A673 (cell line): ENCODE measurements around the gene CCDC34. TPM values are rescaled to one million over a fixed set of nuclear protein-coding genes. Genes with fewer than 3 reads are reported as not detected.

Experiments
- BruUV-seq: library from RNA; stranded (reverse); fragments of 400-500 nt; replicated peaks from 2 replicates; lab custom pipeline; 2021; lab: Mats Ljungman, UMichigan
- CTCF ChIA-PET: fragments of 300-600 bp; sonication (Branson Sonifier 250); formaldehyde crosslinking; loops from one replicate; lab custom pipeline; 2022; ENCODE audit warnings: antibody characterized with exemption; lab: Charles Lee
- POLR2A ChIA-PET: fragments of 300-600 bp; sonication (Branson Sonifier 250); formaldehyde crosslinking; loops from one replicate; lab custom pipeline; 2022; ENCODE audit warnings: antibody characterized with exemption; ENCODE audit not compliant: low non-redundant PET; lab: Charles Lee
- DNase-seq: peaks from one replicate; pipeline ENCODE4 v3.0.0-alpha.2; 2015; ENCODE audit warnings: low spot score
- H3K27ac ChIP-seq: fragments of 200-600 bp; sonication (generic); 2 replicates; pipeline ENCODE4 v1.5.1; 2016; ENCODE audit warnings: mixed run types, low read depth, mild to moderate bottlenecking, mixed read lengths, antibody characterized with exemption, low read length; ENCODE audit not compliant: poor library complexity, severe bottlenecking
- H3K27me3 ChIP-seq: fragments of 200-600 bp; sonication (generic); replicated peaks from 2 replicates; pipeline ENCODE4 v1.6.1; 2017; ENCODE audit warnings: mixed run types, low read depth, mild to moderate bottlenecking, mixed read lengths, antibody characterized with exemption, low read length; ENCODE audit not compliant: insufficient read depth, poor library complexity
- H3K36me3 ChIP-seq: fragments of 200-600 bp; sonication (generic); 2 replicates; pipeline ENCODE4 v1.6.1; 2016; ENCODE audit warnings: mixed run types, mild to moderate bottlenecking, mixed read lengths, antibody characterized with exemption, low read length; ENCODE audit not compliant: insufficient read depth, poor library complexity, severe bottlenecking
- H3K4me1 ChIP-seq: fragments of 200-600 bp; sonication (generic); 2 replicates; pipeline ENCODE4 v1.6.1; 2017; ENCODE audit warnings: mixed run types, mild to moderate bottlenecking, mixed read lengths, antibody characterized with exemption, low read length; ENCODE audit not compliant: insufficient read depth, poor library complexity, severe bottlenecking
- H3K4me3 ChIP-seq: fragments of 200-600 bp; sonication (generic); 2 replicates; pipeline ENCODE4 v1.5.1; 2016; ENCODE audit warnings: low read depth, mixed run types, mild to moderate bottlenecking, mixed read lengths, low read length; ENCODE audit not compliant: poor library complexity, severe bottlenecking
- H3K9me3 ChIP-seq: fragments of 200-600 bp; sonication (generic); 2 replicates; pipeline ENCODE4 v1.6.1; 2016; ENCODE audit warnings: mixed run types, low read depth, mild to moderate bottlenecking, mixed read lengths, antibody characterized with exemption, low read length; ENCODE audit not compliant: poor library complexity, severe bottlenecking
- CTCF ChIP-seq: fragments of 300-800, 200-600 bp; sonication (generic); conservative IDR thresholded peaks from 2 replicates; pipeline ENCODE4 v1.5.1; 2017; ENCODE audit warnings: low read depth, mild to moderate bottlenecking, antibody characterized with exemption, low read length, moderate library complexity, mixed read lengths
- EZH2 ChIP-seq: fragments of 200-600 bp; sonication (generic); IDR thresholded peaks from 2 replicates; pipeline ENCODE4 v1.6.1; 2017; ENCODE audit warnings: borderline replicate concordance, low read depth, mild to moderate bottlenecking, mixed read lengths, antibody characterized with exemption, low read length; ENCODE audit not compliant: poor library complexity, severe bottlenecking
- intact Hi-C: fragments of 100-400 bp; cut with micrococcal nuclease; formaldehyde crosslinking; loops from one replicate; pipeline ENCODE4 v1.10.0; 2022; ENCODE audit not compliant: unreplicated experiment
- total RNA-seq: library from RNA; stranded (reverse); gene quantifications from 2 replicates; pipeline ENCODE4 v1.2.3, GENCODE V29; 2021

The CCDC34 gene
- total RNA-seq, 1 experiment from 2014 or later, result 101 TPM

GRCh38 chr11:27313157-27313821, 49.7 kb downstream of the CCDC34 start:
- Histone ChIP-seq H3K9me3 (no peaks in the 10 kb centered on the region), H3K4me3 (no peak overlapping the region), H3K36me3 (no peaks in the 10 kb centered on the region), H3K27me3 (no peaks in the 10 kb centered on the region), H3K4me1 (peaks cover 12% of the 10 kb centered on the region), H3K27ac (no peak overlapping the region)
- ChIA-PET CTCF (no interaction called here), POLR2A (no interaction called here)
- peak; percentile 55 for DNase-seq
- intact Hi-C loops, result no loop called here
- no TSS peak for BruUV-seq
- TF ChIP-seq CTCF (no peak), EZH2 (no peak)

GRCh38 chr11:27312110-27312509, 50.9 kb downstream of the CCDC34 start:
- no TSS peak for BruUV-seq
- intact Hi-C loops, result no loop called here
- H3K9me3 ChIP-seq, result no peaks in the 10 kb centered on the region
- no peak overlapping the region for H3K27ac ChIP-seq
- no peaks in the 10 kb centered on the region for H3K27me3 ChIP-seq
- H3K4me1 ChIP-seq, result peaks cover 6% of the 10 kb centered on the region
- H3K36me3 ChIP-seq, result no peaks in the 10 kb centered on the region
- H3K4me3 ChIP-seq, result no peak overlapping the region
- ChIA-PET POLR2A (no interaction called here), CTCF (no interaction called here)
- TF ChIP-seq EZH2, result no peak
- TF ChIP-seq CTCF, result no peak
- DNase-seq, result no peak

GRCh38 chr11:27310707-27311106, 52.3 kb downstream of the CCDC34 start:
- ChIA-PET CTCF (no interaction called here), POLR2A (no interaction called here)
- no peak for DNase-seq
- no TSS peak for BruUV-seq
- Histone ChIP-seq H3K27me3 (no peaks in the 10 kb centered on the region), H3K4me3 (no peak overlapping the region), H3K4me1 (peaks cover 6% of the 10 kb centered on the region), H3K9me3 (no peaks in the 10 kb centered on the region), H3K36me3 (no peaks in the 10 kb centered on the region), H3K27ac (no peak overlapping the region)
- TF ChIP-seq CTCF, result no peak
- no peak for TF ChIP-seq EZH2
- intact Hi-C loops, result no loop called here
